HCT116 (cell line): Measurements from ENCODE around the gene ADAM11. TPM values are rescaled to one million over a fixed set of nuclear protein-coding genes. Genes with fewer than 3 reads are reported as not detected.
A peak's percentile ranks its signal among the peaks of the same experiment; 100 is the strongest.

Experiments
- ATAC-seq: fragments of 200-7000 bp; cut with Tn5 transposase; 2 replicates; pipeline ENCODE4 v1.9.1; 2020; ENCODE audit warnings: mild to moderate bottlenecking, moderate library complexity
- BruUV-seq: library from RNA; stranded (reverse); fragments of 400-500 nt; replicated peaks from 2 replicates; lab custom pipeline; 2021; lab: Mats Ljungman, UMichigan
- CTCF ChIA-PET: fragments of 300-600 bp; sonication (Branson Sonifier 250); formaldehyde crosslinking; loops from one replicate; lab custom pipeline; 2021; ENCODE audit warnings: antibody characterized with exemption; lab: Charles Lee
- POLR2A ChIA-PET: fragments of 300-600, 350-600 bp; sonication (Branson Sonifier 250); formaldehyde crosslinking; loops from one replicate; lab custom pipeline; 2021; ENCODE audit warnings: antibody characterized with exemption; lab: Charles Lee
- RAD21 ChIA-PET, 2 experiments: fragments of 300-600 bp; sonication (Branson Sonifier 250); formaldehyde crosslinking; loops; one replicate each; lab custom pipeline; 2023; ENCODE audit warnings: low total read pairs in 2 of 2; ENCODE audit not compliant: uncharacterized antibody in 2 of 2, unreplicated experiment in 2 of 2, low non-redundant PET in 1 of 2; lab: Charles Lee
- DNase-seq: peaks from one replicate; pipeline ENCODE4 v3.0.0-alpha.2; 2010; ENCODE audit warnings: low read depth, low spot score
- H2AFZ ChIP-seq: fragments of 200-600 bp; shearing (Covaris generic), sonication (generic); 2 replicates; pipeline ENCODE4 v1.6.1; 2017; ENCODE audit warnings: low read depth, mixed run types, mixed read lengths, antibody characterized with exemption, low read length; ENCODE audit not compliant: poor library complexity, severe bottlenecking
- H3K27ac ChIP-seq: 2 replicates; pipeline ENCODE4 v1.5.1; 2012; ENCODE audit warnings: low read depth, low read length
- H3K27me3 ChIP-seq: fragments of 200-600 bp; sonication (generic); 2 replicates; pipeline ENCODE4 v1.6.1; 2016; ENCODE audit warnings: mixed run types, low read length, mixed read lengths; ENCODE audit not compliant: insufficient read depth
- H3K36me3 ChIP-seq, 2 experiments: fragments of 200-500 bp in 1 of 2; fragments of 200-600 bp in 1 of 2; sonication (Bioruptor generic) in 1 of 2; sonication (generic) in 1 of 2; 2 replicates each; pipeline versions ENCODE4 v1.5.1 to v1.6.1; 2014 to 2016; ENCODE audit warnings: low read length in 2 of 2, inconsistent platforms in 1 of 2, mixed read lengths in 1 of 2, mixed run types in 1 of 2; ENCODE audit not compliant: insufficient read depth in 2 of 2, control insufficient read depth in 1 of 2
- H3K4me1 ChIP-seq, 2 experiments: fragments of 200-600 bp in 1 of 2; sonication (generic) in 1 of 2; 2 replicates each; pipeline versions ENCODE4 v1.5.1 to v1.6.1; 2012 to 2017; ENCODE audit warnings: low read length in 2 of 2, inconsistent platforms in 1 of 2, mild to moderate bottlenecking in 1 of 2, mixed read lengths in 1 of 2, mixed run types in 1 of 2, moderate library complexity in 1 of 2; ENCODE audit not compliant: insufficient read depth in 2 of 2, control insufficient read depth in 1 of 2
- H3K4me2 ChIP-seq: fragments of 200-600 bp; sonication (generic); 2 replicates; pipeline ENCODE4 v1.6.1; 2017; ENCODE audit warnings: mixed run types, low read length, mixed read lengths
- H3K4me3 ChIP-seq, 2 experiments: fragments of 200-600 bp in 1 of 2; sonication (generic) in 1 of 2; replicated peaks in 1 of 2; 2 replicates each; pipeline ENCODE4 v1.5.1; 2011 to 2016; ENCODE audit warnings: low read length in 2 of 2, control low read depth in 1 of 2, low read depth in 1 of 2, mild to moderate bottlenecking in 1 of 2, mixed read lengths in 1 of 2, mixed run types in 1 of 2
- H3K79me2 ChIP-seq: fragments of 200-600 bp; sonication (generic); 2 replicates; pipeline ENCODE4 v1.6.1; 2017; ENCODE audit warnings: mild to moderate bottlenecking, mixed run types, low read length, moderate library complexity, mixed read lengths; ENCODE audit not compliant: insufficient read depth
- H3K9ac ChIP-seq: fragments of 200-600 bp; sonication (generic); 2 replicates; pipeline ENCODE4 v1.6.1; 2016; ENCODE audit warnings: low read length, mixed read lengths
- H3K9me2 ChIP-seq: fragments of 200-600 bp; sonication (generic), shearing (Covaris generic); 2 replicates; pipeline ENCODE4 v1.6.1; 2017; ENCODE audit warnings: mixed run types, mild to moderate bottlenecking, moderate library complexity; ENCODE audit not compliant: insufficient read depth
- H3K9me3 ChIP-seq, 2 experiments: fragments of 200-500 bp in 1 of 2; fragments of 200-600 bp in 1 of 2; sonication (Bioruptor generic) in 1 of 2; sonication (generic) in 1 of 2; 2 replicates each; pipeline ENCODE4 v1.6.1; 2014 to 2017; ENCODE audit warnings: low read length in 2 of 2, mixed read lengths in 2 of 2, inconsistent platforms in 1 of 2, low read depth in 1 of 2, mild to moderate bottlenecking in 1 of 2, mixed run types in 1 of 2, moderate library complexity in 1 of 2; ENCODE audit not compliant: control insufficient read depth in 1 of 2, insufficient read depth in 1 of 2
- H4K20me1 ChIP-seq: fragments of 200-600 bp; sonication (generic), shearing (Covaris generic); 2 replicates; pipeline ENCODE4 v1.6.1; 2017; ENCODE audit warnings: mixed run types, mild to moderate bottlenecking, moderate library complexity; ENCODE audit not compliant: insufficient read depth
- CEBPB ChIP-seq: IDR thresholded peaks from 2 replicates; pipeline ENCODE4 v1.6.1; 2012; ENCODE audit warnings: low read depth
- EGR1 ChIP-seq: IDR thresholded peaks from 2 replicates; pipeline ENCODE4 v1.6.1; 2012; ENCODE audit warnings: low read depth
- EZH2phosphoT487 ChIP-seq: fragments of 200-600 bp; IDR thresholded peaks from 2 replicates; pipeline ENCODE4 v1.6.1; 2018; ENCODE audit warnings: antibody characterized with exemption, borderline replicate concordance
- FOSL1 ChIP-seq: IDR thresholded peaks from 2 replicates; pipeline ENCODE4 v1.6.1; 2012; ENCODE audit warnings: low read depth
- JUND ChIP-seq: IDR thresholded peaks from 2 replicates; pipeline ENCODE4 v1.6.1; 2012
- POLR2AphosphoS5 ChIP-seq: IDR thresholded peaks from 2 replicates; pipeline ENCODE4 v1.6.1; 2011; ENCODE audit warnings: mild to moderate bottlenecking, low read depth, low read length, moderate library complexity
- SIN3A ChIP-seq: IDR thresholded peaks from 2 replicates; pipeline ENCODE4 v1.6.1; 2012; ENCODE audit warnings: low read depth
- ZBTB33 ChIP-seq: IDR thresholded peaks from 2 replicates; pipeline ENCODE4 v1.6.1; 2011; ENCODE audit warnings: mild to moderate bottlenecking, low read length, moderate library complexity; ENCODE audit not compliant: insufficient replicate concordance; ENCODE audit errors: extremely low read depth
- ZFX ChIP-seq: fragments of 450-650 bp; IDR thresholded peaks from 2 replicates; pipeline ENCODE4 v1.6.1; 2017
- intact Hi-C: fragments of 100-400 bp; cut with micrococcal nuclease; formaldehyde crosslinking; loops from 2 replicates; pipeline ENCODE4 v1.10.0; 2022
- total RNA-seq: library from RNA; stranded (reverse); gene quantifications from one replicate; pipeline ENCODE4 v1.2.1, GENCODE V29; 2021; ENCODE audit not compliant: unreplicated experiment
- TF ChIP-seq, protein P1 (sequence below): IDR thresholded peaks from 2 replicates; pipeline ENCODE4 v1.6.1; 2012
- TF ChIP-seq, protein P2 (sequence below), 3 experiments: fragments of 200-600 bp in 1 of 3; sonication (generic) in 1 of 3; IDR thresholded peaks in 2 of 3; conservative IDR thresholded peaks in 1 of 3; 2 replicates each; pipeline ENCODE4 v1.5.1; 2012 to 2017; ENCODE audit warnings: low read depth in 2 of 3, low read length in 2 of 3, antibody characterized with exemption in 1 of 3, borderline replicate concordance in 1 of 3, control low read depth in 1 of 3, mild to moderate bottlenecking in 1 of 3, mixed read lengths in 1 of 3, mixed run types in 1 of 3, moderate library complexity in 1 of 3; ENCODE audit not compliant: insufficient read depth in 1 of 3

ADAM11 gene
- total RNA-seq, 1 experiment from 2014 or later: 7.7 TPM

- TF ChIP-seq ZFX (no peak), EZH2phosphoT487 (no peak), EGR1 (no peak), POLR2AphosphoS5 (no peak), JUND (no peak)
- TF ChIP-seq, protein P1, sequence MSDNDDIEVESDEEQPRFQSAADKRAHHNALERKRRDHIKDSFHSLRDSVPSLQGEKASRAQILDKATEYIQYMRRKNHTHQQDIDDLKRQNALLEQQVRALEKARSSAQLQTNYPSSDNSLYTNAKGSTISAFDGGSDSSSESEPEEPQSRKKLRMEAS: no peak
- TF ChIP-seq, all 23 proteins: peak for 0
- peak overlapping the region; percentile 61 for H3K27ac ChIP-seq
- H3K4me2 ChIP-seq: peak overlapping the region; percentile 65
- no peaks in the 10 kb centered on the region for H4K20me1 ChIP-seq
- ATAC-seq (peak; percentile 37), DNase-seq (no peak)
- H3K9ac ChIP-seq: peak overlapping the region; percentile 51
- H3K4me1 ChIP-seq: peaks cover 15 to 57% of the 10 kb centered on the region in 2 experiments
- intact Hi-C loops: no loop called here
- H3K27me3 ChIP-seq: no peaks in the 10 kb centered on the region
- ChIA-PET POLR2A (interaction anchor here (1.2 to 1.4 kb wide), 2 partner anchors 25 to 354 kb away, joined by 4 read pairs; no protein-coding TSS in a partner anchor), CTCF (interaction anchor here (3.7 kb wide), 1 partner anchor 15 kb away, joined by 12 read pairs; no protein-coding TSS in a partner anchor), RAD21 (no interaction called here)
- no TSS peak for BruUV-seq
- no peak overlapping the region for H2AFZ ChIP-seq
- peak overlapping the region in 1 of 2 experiments; percentile 26; a peak in 1 of 4 replicates for H3K4me3 ChIP-seq
- no peaks in the 10 kb centered on the region for H3K9me2 ChIP-seq
- peaks cover 19% of the 10 kb centered on the region for H3K79me2 ChIP-seq
- peaks cover 1 to 12% of the 10 kb centered on the region in 2 experiments; a peak in 2 of 4 replicates for H3K36me3 ChIP-seq
- H3K9me3 ChIP-seq: no peaks in the 10 kb centered on the region
Measured at GRCh38 chr17:44795421-44795820, 36.6 kb downstream of the ADAM11 start.

DNA sequence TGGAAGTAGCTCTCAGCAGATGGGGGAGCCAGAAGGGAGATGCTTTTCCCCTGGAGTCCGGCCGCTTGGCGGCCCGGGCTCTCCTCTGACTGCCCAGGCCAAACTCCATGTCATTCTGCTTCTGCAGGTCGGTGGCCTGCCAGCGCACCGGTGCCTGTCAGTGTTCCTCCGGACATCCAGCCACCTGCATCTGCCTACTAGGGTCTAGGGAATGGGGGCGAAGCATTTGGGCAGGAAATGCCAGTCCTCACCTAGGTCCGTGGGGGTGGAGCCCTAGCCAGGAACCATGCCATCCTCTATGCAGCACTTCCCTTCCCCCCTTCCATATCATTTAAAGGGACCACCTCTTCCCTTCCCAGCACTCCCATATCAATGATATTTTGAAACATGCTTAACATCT lies 37.1 kb downstream of the ADAM11 start:
- Histone ChIP-seq H3K27me3 (no peaks in the 10 kb centered on the region), H4K20me1 (no peaks in the 10 kb centered on the region), H3K9me3 (no peaks in the 10 kb centered on the region), H3K79me2 (peaks cover 24% of the 10 kb centered on the region), H3K36me3 (peaks cover 2 to 15% of the 10 kb centered on the region in 2 experiments; a peak in 2 of 4 replicates), H3K4me3 (peak overlapping the region in 1 of 2 experiments; percentile 26; a peak in 1 of 4 replicates), H3K4me2 (peak overlapping the region; percentile 65), H3K9me2 (no peaks in the 10 kb centered on the region)
- peak; percentile 12 for ATAC-seq
- BruUV-seq: no TSS peak
- intact Hi-C loops: no loop called here
- TF ChIP-seq, protein P2, sequence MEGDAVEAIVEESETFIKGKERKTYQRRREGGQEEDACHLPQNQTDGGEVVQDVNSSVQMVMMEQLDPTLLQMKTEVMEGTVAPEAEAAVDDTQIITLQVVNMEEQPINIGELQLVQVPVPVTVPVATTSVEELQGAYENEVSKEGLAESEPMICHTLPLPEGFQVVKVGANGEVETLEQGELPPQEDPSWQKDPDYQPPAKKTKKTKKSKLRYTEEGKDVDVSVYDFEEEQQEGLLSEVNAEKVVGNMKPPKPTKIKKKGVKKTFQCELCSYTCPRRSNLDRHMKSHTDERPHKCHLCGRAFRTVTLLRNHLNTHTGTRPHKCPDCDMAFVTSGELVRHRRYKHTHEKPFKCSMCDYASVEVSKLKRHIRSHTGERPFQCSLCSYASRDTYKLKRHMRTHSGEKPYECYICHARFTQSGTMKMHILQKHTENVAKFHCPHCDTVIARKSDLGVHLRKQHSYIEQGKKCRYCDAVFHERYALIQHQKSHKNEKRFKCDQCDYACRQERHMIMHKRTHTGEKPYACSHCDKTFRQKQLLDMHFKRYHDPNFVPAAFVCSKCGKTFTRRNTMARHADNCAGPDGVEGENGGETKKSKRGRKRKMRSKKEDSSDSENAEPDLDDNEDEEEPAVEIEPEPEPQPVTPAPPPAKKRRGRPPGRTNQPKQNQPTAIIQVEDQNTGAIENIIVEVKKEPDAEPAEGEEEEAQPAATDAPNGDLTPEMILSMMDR (IDR thresholded peaks at IDR 0.05 in 2 of 3, conservative IDR thresholded peaks at IDR 0.05 in 1 of 3; ENCODE audit: borderline replicate concordance in 1 of 3, insufficient read depth in 1 of 3, low read depth in 2 of 3, low read length in 2 of 3): no peak
- TF ChIP-seq FOSL1 (no peak), CEBPB (no peak), POLR2AphosphoS5 (no peak), SIN3A (no peak), ZBTB33 (no peak)
- TF ChIP-seq, all 23 proteins: peak for 0
- H2AFZ ChIP-seq: no peak overlapping the region
- peaks cover 15 to 57% of the 10 kb centered on the region in 2 experiments for H3K4me1 ChIP-seq
- POLR2A ChIA-PET: no interaction called here
- peak overlapping the region; percentile 61 for H3K27ac ChIP-seq
- DNase-seq: no peak
- CTCF ChIA-PET: no interaction called here
- RAD21 ChIA-PET: no interaction called here
- H3K9ac ChIP-seq: peak overlapping the region; percentile 51
